Stimulated activated CD4-positive, alpha-beta T cell treated with anti-CD3 and anti-CD28 coated beads, Interleukin-1b, Interleukin-23, amount 100 ng/mL, for 1 hour (primary cell): ENCODE results near the gene PDSS2.
"Not testable (repeated sequence)": the region's sequence is repeated elsewhere in the genome, so short reads cannot be mapped to it uniquely, and the experiment has no call there.

ENCODE experiments used
- DNase-seq, 2 donors: peaks; one replicate each; pipeline ENCODE4 v3.0.0-alpha.2; 2020; ENCODE audit warnings: low read depth in 2 of 2

Gene PDSS2

DNA sequence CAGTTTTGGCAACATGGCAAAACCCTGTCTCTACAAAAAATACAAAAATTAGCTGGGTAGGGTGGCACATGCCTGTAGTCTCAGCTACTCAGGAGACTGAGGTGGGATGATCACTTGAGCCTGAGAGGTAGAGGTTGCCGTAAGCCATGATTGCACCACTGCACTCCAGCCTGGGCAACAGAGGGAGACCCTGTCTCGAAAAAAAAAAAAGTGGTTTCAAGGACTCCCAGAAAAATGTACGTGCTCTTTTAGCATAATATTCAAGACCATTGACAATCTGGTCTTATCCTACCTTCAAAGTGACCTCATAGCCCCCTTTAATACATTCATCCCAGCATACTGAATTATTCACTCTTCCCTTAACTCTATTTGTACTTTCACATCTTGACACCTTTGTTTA is 16.0 kb upstream of the PDSS2 start:
- DNase-seq = not testable (repeated sequence)

DNA sequence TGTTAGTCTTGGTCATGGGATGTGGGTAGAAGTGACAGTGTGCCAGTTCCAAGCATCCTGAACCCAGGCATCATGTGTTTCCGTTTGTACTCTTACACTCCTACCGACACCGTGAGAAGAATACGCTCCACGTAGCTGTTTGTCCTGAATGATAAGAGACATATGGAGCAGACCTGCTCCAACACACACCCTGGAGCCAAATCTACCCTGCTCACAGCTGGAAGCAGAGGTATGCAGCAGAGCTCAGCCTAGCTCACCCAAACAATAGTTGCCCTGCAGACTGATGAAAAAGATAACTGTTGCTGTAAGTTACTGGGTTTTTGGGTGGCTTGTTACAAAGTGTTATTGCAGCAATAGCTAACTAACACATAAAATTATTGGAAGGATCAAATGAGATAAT is 14.3 kb upstream of the PDSS2 start:
- DNase-seq = no peak

DNA sequence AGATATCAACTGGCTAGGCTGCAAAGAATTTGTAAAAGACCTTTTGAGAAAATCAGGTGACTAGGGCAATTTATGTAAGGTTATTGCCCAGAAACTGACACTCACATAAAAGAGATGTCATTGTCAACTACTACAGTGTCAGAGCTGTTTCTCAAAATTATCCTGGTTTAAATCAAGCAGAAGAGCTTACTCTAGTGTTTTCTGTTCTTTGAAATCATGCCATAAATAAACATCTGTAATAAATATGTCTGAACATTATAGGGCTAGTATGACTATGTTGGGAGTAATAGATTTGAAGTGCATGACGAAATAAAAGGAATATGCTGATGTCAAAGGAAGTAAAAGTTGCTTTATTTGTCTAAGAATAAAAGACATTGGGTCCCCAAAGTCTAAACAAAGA is 11.0 kb upstream of the PDSS2 start:
- no peak for DNase-seq

DNA sequence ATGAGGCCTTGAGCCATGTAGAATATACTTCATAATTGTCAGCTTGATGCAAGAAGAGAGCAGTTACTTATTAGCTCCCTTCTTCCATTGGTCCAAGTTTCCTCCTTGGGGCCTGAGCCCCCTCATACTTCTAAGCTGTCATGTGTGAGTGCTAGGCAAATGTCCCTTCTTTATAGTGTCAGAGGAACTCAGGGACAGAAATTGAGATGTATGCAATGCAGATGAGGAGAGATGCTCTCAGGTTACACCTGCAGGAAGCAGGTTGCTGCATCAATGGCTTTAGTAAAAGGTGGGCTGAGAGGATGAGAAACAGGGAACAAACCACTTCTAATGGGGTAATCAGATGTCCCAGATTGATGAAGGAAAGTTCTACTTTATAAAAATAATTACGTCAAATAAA is 6.7 kb upstream of the PDSS2 start:
- no peak for DNase-seq

DNA sequence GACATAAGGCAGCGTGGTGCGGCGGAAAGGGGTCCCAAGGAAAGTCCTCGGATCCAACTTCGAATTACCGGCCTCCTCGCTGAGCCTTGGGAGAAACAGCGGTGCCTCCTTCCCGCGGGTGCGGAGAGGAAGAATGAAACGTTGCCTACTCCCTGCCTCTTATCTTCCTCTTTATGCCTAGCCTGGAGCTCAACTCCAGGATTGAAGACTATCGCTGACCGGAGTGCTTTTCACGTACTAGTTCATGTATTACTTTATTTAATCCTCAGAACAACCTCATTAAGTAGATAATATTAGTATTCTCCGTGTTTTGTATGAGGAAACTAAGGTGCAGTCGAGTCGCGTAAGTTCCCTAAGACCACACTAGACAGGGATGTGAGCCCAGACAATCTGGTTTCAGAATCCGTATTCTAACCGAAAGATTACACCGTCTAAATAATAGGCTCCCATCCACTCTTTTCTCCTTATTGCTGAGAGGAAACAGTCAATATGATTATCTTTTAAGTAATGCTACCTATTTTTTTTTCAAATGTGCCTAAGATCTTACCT is 793 bp upstream of the PDSS2 start:
- DNase-seq = peak in 1 of 2 donors; percentile 2

DNA sequence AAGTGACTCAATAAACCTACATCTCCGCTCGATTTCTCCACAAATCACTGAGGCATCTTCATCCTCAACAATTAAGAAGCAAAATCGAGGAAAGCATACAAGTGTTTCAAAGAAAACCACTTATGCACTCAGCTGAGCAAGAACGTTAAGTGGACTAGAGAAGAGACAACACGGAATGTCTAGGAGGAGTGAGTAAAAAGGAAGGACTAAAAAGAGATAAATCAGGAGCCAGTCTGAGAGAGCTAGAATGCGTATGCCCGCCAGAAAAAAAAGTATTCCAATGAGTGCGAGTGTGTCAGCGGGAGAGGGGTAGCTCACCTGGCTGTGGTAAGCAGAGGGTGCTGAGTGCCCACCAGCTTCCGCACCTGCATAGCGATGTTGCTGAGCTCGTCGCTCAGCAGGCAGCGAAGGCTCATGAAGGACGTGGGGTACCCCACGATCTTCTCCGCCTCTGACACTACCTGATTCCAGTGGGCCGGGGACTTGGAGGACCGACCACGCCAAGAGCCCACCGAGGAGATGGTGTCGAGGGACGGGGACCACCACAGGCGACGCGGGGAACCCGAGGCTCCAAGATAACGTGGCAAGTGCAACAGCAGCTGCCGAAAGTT is 587 bp downstream of the PDSS2 start:
- no peak for DNase-seq

DNA sequence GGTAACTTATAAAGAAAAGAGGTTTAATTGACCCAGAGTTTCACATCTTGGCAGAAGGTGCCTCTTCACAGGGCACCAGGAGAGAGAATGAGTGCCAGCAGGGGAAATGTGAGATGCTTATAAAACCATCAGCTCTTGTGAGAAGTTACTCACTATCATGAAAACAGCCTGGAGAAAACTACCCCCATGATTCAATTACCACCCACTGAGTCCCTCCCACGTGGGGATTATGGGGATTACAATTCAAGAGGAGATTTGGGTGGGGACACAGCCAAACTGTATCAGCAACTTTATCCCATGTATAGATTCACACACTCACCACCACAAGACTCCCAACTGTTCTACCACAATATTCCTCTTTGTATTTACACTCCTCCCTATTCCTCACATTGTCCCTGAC is 10.6 kb downstream of the PDSS2 start:
- no peak for DNase-seq

DNA sequence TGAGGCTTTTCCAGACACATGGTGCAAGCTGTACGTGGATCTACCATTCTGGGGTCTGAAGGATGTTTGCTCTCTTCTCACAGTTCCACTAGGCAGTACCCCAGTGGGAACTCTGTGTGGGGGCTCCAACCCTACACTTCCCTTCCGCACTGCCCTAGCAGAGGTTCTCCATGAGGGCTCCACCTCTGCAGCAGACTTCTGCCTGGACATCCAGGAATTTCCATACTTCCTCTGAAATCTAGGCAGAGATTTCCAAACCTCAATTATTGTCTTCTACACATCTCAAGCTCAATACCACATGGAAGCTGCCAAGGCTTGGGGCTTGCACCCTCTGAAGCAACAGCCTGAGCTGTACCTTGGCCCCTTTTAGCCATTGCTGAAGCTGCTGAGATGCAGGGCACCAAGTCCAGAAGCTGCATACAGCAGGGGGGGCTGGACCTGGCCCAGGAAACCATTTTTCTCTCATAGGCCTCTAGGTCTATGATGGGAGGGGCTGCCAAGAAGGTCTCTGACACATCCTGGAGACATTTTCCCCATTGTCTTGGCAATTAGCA is 11.6 kb downstream of the PDSS2 start:
- no peak for DNase-seq

DNA sequence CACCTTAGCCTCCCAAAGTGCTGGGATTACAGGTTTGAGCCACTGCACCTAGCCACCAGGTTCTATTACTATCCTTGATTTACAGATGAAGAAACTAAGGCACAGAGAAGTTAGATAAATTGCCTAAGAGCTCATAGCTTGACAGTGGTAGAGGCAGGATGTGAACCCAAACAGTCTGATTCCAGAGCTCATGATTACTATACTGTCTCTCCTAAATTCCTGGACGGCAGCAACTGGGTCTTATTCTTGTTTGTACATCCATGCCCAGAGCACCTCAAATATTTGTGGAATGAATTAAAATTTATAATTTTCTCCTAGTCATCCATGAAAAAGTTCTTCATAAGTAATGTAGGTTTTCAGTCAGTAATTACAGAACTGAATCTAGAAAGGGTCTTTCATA is 15.1 kb downstream of the PDSS2 start:
- DNase-seq = no peak

DNA sequence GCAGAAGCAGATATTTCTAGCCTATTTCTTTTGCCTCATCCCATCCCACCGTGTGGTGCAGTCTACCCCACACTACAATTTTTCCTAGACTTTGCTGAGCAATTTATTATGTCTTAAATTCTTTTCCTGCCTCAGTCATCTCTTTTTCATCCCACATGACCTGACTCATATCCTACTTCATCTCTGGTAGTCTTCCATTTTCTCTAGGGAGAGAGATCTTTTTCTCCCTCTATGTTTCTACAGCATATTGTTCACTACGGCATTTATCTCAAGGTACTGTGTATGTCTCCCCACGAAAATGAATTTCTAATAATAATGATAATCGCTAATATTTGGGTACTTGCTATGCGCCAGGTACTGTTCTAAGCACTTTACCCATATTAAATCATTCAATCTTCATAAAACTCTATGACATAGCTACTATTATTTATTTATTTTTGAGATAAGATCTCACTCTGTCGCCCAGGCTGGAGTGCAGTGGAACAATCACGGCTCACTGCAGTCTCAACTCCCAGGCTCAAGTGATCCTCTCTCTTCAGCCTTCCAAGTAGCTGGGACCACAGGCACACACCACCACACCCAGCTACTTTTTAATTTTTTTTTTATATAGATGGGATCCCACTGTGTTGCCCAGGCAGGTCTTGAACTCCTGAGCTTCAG is 15.6 kb downstream of the PDSS2 start:
- DNase-seq = no peak

DNA sequence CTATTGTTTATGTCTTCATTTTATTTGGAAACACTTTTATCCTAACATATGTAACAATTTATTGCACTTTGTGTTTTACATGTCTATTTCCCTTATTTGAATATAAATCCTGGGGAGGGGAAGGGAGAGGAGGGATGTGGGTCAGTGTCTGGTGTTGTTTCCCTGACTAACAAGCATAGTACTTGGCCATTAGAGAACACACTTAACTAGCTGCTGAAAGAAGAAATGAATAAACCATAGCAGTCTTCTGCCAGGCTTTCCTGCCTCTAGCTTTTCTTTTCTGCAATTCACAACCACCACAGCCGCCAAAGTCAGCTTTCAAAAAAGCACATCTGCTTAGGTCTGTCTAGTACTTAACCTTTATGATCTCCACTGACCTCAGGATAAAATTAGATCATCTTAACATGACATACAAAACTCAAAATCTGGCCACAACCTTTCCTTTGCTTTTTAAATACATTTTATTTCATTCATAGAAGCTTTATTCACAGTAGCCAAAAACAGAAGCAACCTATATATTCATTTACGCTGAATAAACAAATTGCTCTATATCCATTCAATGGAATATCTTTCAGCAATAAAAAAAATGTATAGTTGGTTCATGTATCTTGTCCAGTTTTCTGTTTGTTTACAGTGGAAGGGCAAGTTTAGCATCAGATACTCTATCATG is 16.3 kb downstream of the PDSS2 start:
- DNase-seq = no peak

DNA sequence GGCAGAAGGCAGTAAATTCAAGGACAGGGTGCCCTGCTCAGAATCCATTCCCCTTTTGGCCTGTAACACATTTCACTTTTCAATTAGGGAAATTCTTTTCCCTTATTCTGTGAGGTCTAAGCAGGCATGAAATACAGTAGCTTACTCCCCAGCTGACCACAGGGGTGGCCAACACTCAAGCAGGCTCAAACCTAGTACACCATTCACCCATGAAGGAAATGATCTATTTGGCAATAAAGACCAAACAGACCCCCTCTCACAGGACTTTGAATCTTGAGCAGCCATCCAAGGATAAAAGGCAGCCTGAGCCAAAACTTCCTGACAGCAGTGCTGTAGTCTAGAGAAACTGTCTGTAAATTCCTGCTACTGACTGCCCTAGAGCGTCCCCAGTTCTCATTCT is 17.7 kb downstream of the PDSS2 start:
- DNase-seq = no peak

DNA sequence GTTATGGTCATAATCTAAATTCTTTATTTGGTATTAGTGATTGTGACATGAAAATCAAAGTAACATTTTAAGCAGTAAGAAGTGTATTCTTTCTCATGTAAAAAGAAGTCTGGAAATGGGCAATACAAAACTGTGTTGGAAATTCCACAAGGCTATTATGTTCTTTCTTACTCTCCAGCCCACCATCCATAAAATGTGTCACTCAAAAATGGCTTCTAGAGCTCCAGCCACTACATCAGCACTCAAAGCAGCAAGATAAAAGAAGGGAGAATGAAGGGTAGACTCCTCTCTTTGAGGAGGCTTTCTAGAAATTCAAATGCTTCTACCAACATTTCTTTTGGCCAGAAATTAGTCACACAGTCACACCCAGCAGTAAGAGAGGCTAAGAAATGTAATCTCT is 18.4 kb downstream of the PDSS2 start:
- no peak for DNase-seq

DNA sequence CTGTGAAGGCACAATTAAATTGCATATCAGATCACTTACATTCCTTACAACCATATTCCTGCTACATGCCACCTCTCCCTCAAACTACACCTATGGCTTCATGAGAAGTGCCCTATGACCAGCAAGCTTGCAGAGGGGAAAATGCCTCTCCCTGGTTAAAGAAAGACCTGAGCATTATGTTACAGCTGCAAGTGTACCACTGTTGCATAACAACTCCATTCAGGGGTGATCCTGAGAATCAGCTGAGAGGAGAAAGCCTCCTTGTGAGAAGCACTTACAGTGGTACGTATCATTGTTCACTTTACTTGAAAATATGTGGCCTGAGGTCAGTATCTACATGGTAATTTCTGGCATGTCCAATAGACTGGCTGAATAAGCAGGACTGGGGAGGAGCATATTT is 20.0 kb downstream of the PDSS2 start:
- DNase-seq = no peak

DNA sequence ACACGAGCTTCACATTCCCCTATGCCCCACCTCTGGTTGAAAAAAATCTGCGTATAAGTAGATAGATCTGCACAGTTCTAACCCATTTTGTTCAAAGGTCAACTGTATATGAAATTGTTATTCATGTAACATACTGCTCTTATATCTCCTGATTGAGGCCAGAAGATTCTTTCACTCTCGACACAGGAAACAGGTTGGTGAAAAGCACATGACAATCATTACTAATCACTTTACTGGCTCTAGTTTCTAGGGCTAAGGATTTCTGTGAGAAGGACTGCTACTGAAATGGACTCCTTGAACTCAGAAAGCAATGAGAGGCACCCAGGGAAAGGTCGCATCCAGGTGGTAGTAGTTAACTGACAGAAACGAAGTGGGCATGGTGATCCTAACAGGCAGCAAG is 21.7 kb downstream of the PDSS2 start:
- DNase-seq = no peak

DNA sequence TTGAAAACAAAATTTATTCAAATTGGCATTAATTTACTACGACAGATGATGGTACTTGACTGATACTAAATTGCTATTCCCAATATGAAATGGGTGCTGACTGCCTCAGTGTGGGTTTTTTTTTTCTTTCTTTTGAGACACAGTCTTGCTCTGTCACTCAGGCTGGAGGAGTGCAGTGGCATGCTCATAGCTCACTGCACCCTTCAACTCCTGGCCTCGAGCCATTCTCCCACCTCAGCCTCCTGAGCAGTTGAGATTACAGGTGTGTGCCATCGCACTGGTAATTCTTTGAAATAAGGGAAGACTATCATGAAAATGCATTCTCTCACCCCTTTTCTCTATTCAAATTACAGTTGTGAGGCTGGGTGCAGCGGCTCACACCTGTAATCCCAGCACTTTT is 22.5 kb downstream of the PDSS2 start:
- DNase-seq = no peak

DNA sequence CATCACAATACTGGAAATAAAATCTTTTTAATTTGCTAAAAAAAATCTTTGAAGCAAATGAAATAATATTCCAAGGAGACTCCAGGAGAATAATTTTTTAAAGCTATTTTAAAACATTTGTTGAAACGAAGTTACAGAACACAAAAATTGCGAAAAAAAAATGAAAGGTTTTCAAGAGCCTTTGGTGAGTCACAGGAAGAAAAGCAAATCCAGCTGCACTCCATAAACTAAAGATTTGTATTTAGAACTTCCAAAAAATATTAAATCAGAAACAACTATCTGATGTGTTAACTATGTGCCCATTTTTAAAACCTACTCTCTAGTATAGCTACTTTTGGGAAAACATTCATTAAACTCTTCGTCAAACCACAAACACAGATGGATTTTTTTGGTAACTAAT is 23.6 kb downstream of the PDSS2 start:
- DNase-seq = no peak

DNA sequence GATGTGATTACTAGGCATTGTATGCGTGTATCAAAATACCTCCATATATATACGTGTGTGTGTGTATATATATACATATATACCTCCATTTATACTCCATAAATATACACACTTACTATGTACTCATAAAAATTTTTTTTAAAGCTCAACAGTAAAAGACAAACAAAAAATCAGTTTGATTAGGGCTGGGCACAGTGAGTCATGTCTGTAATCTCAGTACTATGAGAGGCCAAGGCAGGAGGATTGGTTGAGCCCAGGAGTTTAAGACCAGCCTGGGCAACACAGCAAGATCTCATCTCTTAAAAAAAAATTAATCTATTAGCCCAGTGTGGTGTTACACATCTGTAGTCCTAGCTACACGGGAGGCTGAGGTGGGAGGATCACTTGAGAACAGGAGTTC is 24.6 kb downstream of the PDSS2 start:
- no peak for DNase-seq

DNA sequence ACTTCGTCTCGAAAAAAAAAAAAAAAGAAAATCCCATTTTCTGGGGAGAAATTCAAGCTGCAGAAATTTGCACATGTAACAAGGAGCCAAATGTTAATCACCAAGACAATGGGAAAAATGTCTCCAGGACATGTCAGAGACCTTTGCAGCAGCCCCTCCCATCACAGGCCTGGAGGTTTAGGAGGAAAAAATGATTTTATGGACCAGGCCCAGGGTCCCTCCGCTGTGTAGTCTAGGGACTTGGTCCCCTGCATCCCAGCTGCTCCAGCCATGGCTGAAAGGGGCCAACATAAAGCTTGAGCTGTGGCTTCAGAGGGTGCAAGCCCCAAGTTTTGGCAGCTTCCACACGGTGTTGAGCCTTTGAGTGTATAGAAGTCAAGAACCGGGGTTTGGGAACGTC is 33.4 kb downstream of the PDSS2 start:
- DNase-seq = not testable (repeated sequence)

DNA sequence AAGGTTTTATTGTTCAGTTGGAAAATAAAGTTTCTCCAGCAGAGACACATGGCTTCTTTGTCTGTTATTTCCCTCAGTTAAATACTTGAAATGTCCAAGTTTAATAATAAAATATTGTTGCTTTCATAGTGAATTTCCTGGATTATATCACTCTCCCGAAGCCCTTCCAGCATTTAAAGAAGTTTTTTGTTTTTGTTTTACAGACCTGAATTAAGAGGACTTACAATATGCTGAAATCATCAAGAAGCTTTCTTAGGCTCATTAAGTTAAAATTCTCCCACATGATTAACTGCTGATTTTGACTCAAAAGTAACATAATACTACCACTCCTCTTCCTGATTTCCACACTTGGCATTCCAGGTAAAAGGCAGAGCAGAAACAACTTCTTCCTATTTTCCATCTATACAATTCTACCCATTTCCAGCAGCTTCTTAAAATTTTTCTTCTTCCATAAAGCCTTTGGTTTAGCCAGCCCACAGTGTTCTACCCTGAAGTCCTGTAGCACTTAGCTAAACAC is 35.8 kb downstream of the PDSS2 start:
- DNase-seq = no peak

DNA sequence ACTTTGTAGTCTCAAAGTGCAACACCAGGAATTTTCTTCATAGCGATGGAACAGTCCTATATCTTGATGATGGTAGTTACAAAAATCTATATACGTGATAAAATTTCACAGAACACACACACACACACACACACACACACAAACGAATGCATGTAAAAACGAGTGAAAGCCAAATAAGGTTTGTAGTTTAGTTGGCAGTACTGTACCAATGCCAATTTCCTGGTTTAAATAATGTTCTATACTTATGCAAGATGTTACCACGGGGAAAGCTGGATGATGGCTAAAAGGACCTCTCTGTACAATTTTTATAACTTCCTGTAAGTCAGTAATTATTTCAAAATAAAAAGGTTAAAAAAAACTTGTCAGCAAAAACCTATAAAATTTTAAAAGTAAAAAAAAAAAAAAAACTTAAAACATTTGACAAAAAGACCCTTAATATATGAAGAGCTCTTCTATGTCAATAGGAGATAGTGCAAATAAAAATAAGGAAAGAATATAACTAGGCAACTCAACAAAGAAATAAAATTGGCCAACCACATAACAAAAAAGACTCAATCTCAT is 37.6 kb downstream of the PDSS2 start:
- no peak for DNase-seq

DNA sequence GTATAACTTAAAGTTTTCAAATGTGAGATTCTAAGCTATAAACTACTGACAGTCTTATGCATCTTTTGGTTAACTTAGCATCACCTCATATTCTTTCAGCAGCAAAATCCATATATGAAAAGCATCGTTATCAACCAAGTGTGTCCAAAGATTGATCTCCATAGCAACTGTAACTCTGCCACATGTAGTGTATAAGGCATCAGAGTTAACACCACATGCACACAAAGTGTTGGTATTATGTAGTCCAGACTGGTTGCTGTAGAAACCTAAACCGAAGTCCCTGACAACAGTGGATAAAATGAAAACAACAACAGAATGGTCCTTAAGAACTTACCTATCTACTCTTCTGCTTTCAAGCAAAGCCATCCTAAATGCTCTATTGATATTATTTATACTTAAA is 39.6 kb downstream of the PDSS2 start:
- no peak for DNase-seq
